Loucy (cell line): ENCODE data around the gene PCDHB3.
"Not testable (repeated sequence)": the region's sequence is repeated elsewhere in the genome, so short reads cannot be mapped to it uniquely, and the experiment has no call there.

Source experiments
- H2AFZ ChIP-seq: fragments of 200-600 bp; sonication (generic); 2 replicates; pipeline ENCODE4 v1.6.0; 2016; ENCODE audit warnings: antibody characterized with exemption, mild to moderate bottlenecking, low read length, moderate library complexity
- H3F3A ChIP-seq: fragments of 200-600 bp; 2 replicates; pipeline ENCODE4 v1.6.0; 2016; ENCODE audit warnings: antibody characterized with exemption, low read depth, mild to moderate bottlenecking
- H3K27me3 ChIP-seq: fragments of 200-600 bp; sonication (generic); 2 replicates; pipeline ENCODE4 v1.6.1; 2014; ENCODE audit warnings: low read length, mild to moderate bottlenecking; ENCODE audit not compliant: insufficient read depth, poor library complexity, severe bottlenecking
- H3K36me3 ChIP-seq: fragments of 200-600 bp; sonication (generic); 2 replicates; pipeline ENCODE4 v1.6.1; 2016; ENCODE audit warnings: low read length; ENCODE audit not compliant: insufficient read depth
- H3K4me1 ChIP-seq: fragments of 200-600 bp; sonication (generic); 2 replicates; pipeline ENCODE4 v1.5.1; 2014; ENCODE audit warnings: low read length, mild to moderate bottlenecking; ENCODE audit not compliant: insufficient read depth, poor library complexity, severe bottlenecking
- H3K4me2 ChIP-seq: fragments of 200-600 bp; sonication (generic); 2 replicates; pipeline ENCODE4 v1.6.0; 2014; ENCODE audit warnings: antibody characterized with exemption, low read length, low read depth, mild to moderate bottlenecking; ENCODE audit not compliant: poor library complexity, severe bottlenecking
- H3K4me3 ChIP-seq: fragments of 200-600 bp; sonication (generic); 2 replicates; pipeline ENCODE4 v1.5.1; 2014; ENCODE audit warnings: low read length, mild to moderate bottlenecking, mixed read lengths; ENCODE audit not compliant: poor library complexity, severe bottlenecking
- H3K79me2 ChIP-seq: fragments of 200-600 bp; sonication (generic); 2 replicates; pipeline ENCODE4 v1.6.1; 2014; ENCODE audit warnings: low read length; ENCODE audit not compliant: insufficient read depth
- H3K9ac ChIP-seq: fragments of 200-600 bp; sonication (generic); 2 replicates; pipeline ENCODE4 v1.6.0; 2014; ENCODE audit warnings: mild to moderate bottlenecking, low read depth, low read length, moderate library complexity; ENCODE audit not compliant: poor library complexity, severe bottlenecking
- H3K9me2 ChIP-seq: fragments of 200-600 bp; sonication (generic); replicated peaks from 2 replicates; pipeline ENCODE4 v1.6.1; 2016; ENCODE audit warnings: low read depth, low read length, mixed read lengths
- H3K9me3 ChIP-seq: fragments of 200-600 bp; sonication (generic); 2 replicates; pipeline ENCODE4 v1.6.1; 2014; ENCODE audit warnings: mild to moderate bottlenecking, antibody characterized with exemption, low read length, low read depth; ENCODE audit not compliant: insufficient read depth
- H4K20me1 ChIP-seq: fragments of 200-600 bp; sonication (generic); 2 replicates; pipeline ENCODE4 v1.6.0; 2014; ENCODE audit warnings: antibody characterized with exemption, low read length, mild to moderate bottlenecking; ENCODE audit not compliant: insufficient read depth, poor library complexity, severe bottlenecking
- CTCF ChIP-seq: fragments of 200-600 bp; sonication (generic); conservative IDR thresholded peaks from 2 replicates; pipeline ENCODE4 v1.5.1; 2014; ENCODE audit warnings: mild to moderate bottlenecking, antibody characterized with exemption, low read length
- EZH2phosphoT487 ChIP-seq: fragments of 200-600 bp; IDR thresholded peaks from 2 replicates; pipeline ENCODE4 v1.6.1; 2018; ENCODE audit warnings: antibody characterized with exemption, mild to moderate bottlenecking, moderate library complexity, borderline replicate concordance

The PCDHB3 gene

GRCh38 chr5:141101059-141101458 lies 786 bp downstream of the PCDHB3 start:
- Histone ChIP-seq H3K9ac (no peak overlapping the region), H3K27me3 (no peaks in the 10 kb centered on the region), H3K79me2 (no peaks in the 10 kb centered on the region), H3K4me2 (no peak overlapping the region), H3K4me1 (no peaks in the 10 kb centered on the region), H3K9me3 (no peaks in the 10 kb centered on the region; the same call in 1 of the 2 replicates), H3K36me3 (no peaks in the 10 kb centered on the region), H2AFZ (no peak overlapping the region), H3K4me3 (no peak overlapping the region), H3K9me2 (no peaks in the 10 kb centered on the region), H4K20me1 (no peaks in the 10 kb centered on the region), H3F3A (no peaks in the 10 kb centered on the region)
- TF ChIP-seq EZH2phosphoT487, result no peak
- TF ChIP-seq CTCF, result no peak

- not testable (repeated sequence) for H3K9me3 ChIP-seq, H3K9ac ChIP-seq, H3F3A ChIP-seq, H3K79me2 ChIP-seq, H3K4me2 ChIP-seq, H3K36me3 ChIP-seq, H3K4me3 ChIP-seq, H3K27me3 ChIP-seq, H2AFZ ChIP-seq, H3K9me2 ChIP-seq, H4K20me1 ChIP-seq, H3K4me1 ChIP-seq
Observed at GRCh38 chr5:141102070-141102469, 1.8 kb downstream of the PCDHB3 start.

- not testable (repeated sequence) for H3K36me3 ChIP-seq, H4K20me1 ChIP-seq, H3F3A ChIP-seq, H3K4me2 ChIP-seq, H3K9ac ChIP-seq, H3K27me3 ChIP-seq, H3K79me2 ChIP-seq, H3K4me1 ChIP-seq, H3K9me3 ChIP-seq, H3K4me3 ChIP-seq, H2AFZ ChIP-seq, H3K9me2 ChIP-seq
Observed at GRCh38 chr5:141102471-141102870, 2.2 kb downstream of the PCDHB3 start.

- no peak for TF ChIP-seq CTCF
- TF ChIP-seq EZH2phosphoT487, result no peak
- H3K4me3 ChIP-seq, result no peak overlapping the region
- no peaks in the 10 kb centered on the region for H3F3A ChIP-seq
- H3K27me3 ChIP-seq, result no peaks in the 10 kb centered on the region
- no peaks in the 10 kb centered on the region for H3K79me2 ChIP-seq
- H4K20me1 ChIP-seq, result no peaks in the 10 kb centered on the region
- H3K9me3 ChIP-seq, result no peaks in the 10 kb centered on the region; the same call in 1 of the 2 replicates
- no peaks in the 10 kb centered on the region for H3K9me2 ChIP-seq
- no peak overlapping the region for H2AFZ ChIP-seq
- no peak overlapping the region for H3K4me2 ChIP-seq
- no peaks in the 10 kb centered on the region for H3K4me1 ChIP-seq
- H3K36me3 ChIP-seq, result no peaks in the 10 kb centered on the region
- H3K9ac ChIP-seq, result no peak overlapping the region
Observed at GRCh38 chr5:141105350-141105749, 5.1 kb downstream of the PCDHB3 start.
